CD14-positive monocyte (primary cell): Measurements from ENCODE around the gene ATP10D. TPM values are rescaled to one million over a fixed set of nuclear protein-coding genes. Genes with fewer than 3 reads are reported as not detected.

ENCODE experiments used
- DNase-seq, 3 donors: peaks; one replicate each; pipeline ENCODE4 v3.0.0-alpha.2; 2011 to 2022
- H2AFZ ChIP-seq: 2 replicates; pipeline ENCODE4 v1.6.0; 2012; ENCODE audit warnings: mild to moderate bottlenecking, low read depth, low read length, inconsistent platforms; ENCODE audit not compliant: insufficient read depth, poor library complexity, severe bottlenecking
- H3K27ac ChIP-seq, 2 donors: 1 replicate in 1 of 2; 2 replicates in 1 of 2; pipeline ENCODE4 v1.5.1; 2012 to 2013; ENCODE audit warnings: low read length in 2 of 2, control low read depth in 1 of 2, inconsistent platforms in 1 of 2, low read depth in 1 of 2, mild to moderate bottlenecking in 1 of 2
- H3K27me3 ChIP-seq, 2 donors: one replicate each; pipeline versions ENCODE4 v1.6.0 to v1.6.1; 2011 to 2013; ENCODE audit warnings: low read length in 2 of 2; ENCODE audit not compliant: control insufficient read depth in 2 of 2, insufficient read depth in 2 of 2
- H3K36me3 ChIP-seq, 2 donors: replicated peaks in 1 of 2; 1 replicate in 1 of 2; 2 replicates in 1 of 2; pipeline versions ENCODE4 v1.5.1 to v1.6.1; 2012 to 2013; ENCODE audit warnings: low read length in 2 of 2, control low read depth in 1 of 2, inconsistent platforms in 1 of 2, mild to moderate bottlenecking in 1 of 2; ENCODE audit not compliant: insufficient read depth in 2 of 2, control insufficient read depth in 1 of 2
- H3K4me1 ChIP-seq, 2 donors: 1 replicate in 1 of 2; 2 replicates in 1 of 2; pipeline versions ENCODE4 v1.5.1 to v1.6.1; 2012 to 2013; ENCODE audit warnings: low read length in 2 of 2, control low read depth in 1 of 2, inconsistent platforms in 1 of 2, mild to moderate bottlenecking in 1 of 2, moderate library complexity in 1 of 2; ENCODE audit not compliant: insufficient read depth in 2 of 2, control insufficient read depth in 1 of 2
- H3K4me2 ChIP-seq: replicated peaks from 2 replicates; pipeline ENCODE3; 2012; ENCODE audit warnings: low read length, moderate library complexity, mild to moderate bottlenecking; ENCODE audit not compliant: poor library complexity, severe bottlenecking; ENCODE audit errors: extremely low read depth
- H3K4me3 ChIP-seq, 3 experiments: fragments of 200-600 bp in 1 of 3; sonication (generic) in 1 of 3; replicated peaks in 1 of 3; 1 replicate in 2 of 3; 2 replicates in 1 of 3; pipeline ENCODE4 v1.5.1; 2011 to 2013; ENCODE audit warnings: low read length in 3 of 3, mild to moderate bottlenecking in 3 of 3, control low read depth in 2 of 3, low read depth in 2 of 3, inconsistent platforms in 1 of 3, moderate library complexity in 1 of 3
- H3K79me2 ChIP-seq: 2 replicates; pipeline ENCODE4 v1.6.0; 2012; ENCODE audit warnings: mild to moderate bottlenecking, control low read depth, inconsistent platforms, low read length, moderate library complexity; ENCODE audit not compliant: insufficient read depth
- H3K9ac ChIP-seq: 2 replicates; pipeline ENCODE4 v1.6.0; 2017; ENCODE audit warnings: low read length, mild to moderate bottlenecking; ENCODE audit not compliant: insufficient read depth, poor library complexity, severe bottlenecking
- H3K9me3 ChIP-seq, 2 donors: replicated peaks in 1 of 2; 1 replicate in 1 of 2; 2 replicates in 1 of 2; pipeline versions ENCODE4 v1.5.1 to v1.6.1; 2012 to 2013; ENCODE audit warnings: low read length in 2 of 2, control low read depth in 1 of 2; ENCODE audit not compliant: control insufficient read depth in 1 of 2, insufficient read depth in 1 of 2
- H4K20me1 ChIP-seq: 2 replicates; pipeline ENCODE4 v1.6.0; 2012; ENCODE audit warnings: mild to moderate bottlenecking, low read length, control low read depth, moderate library complexity; ENCODE audit not compliant: insufficient read depth
- H3K27ac Mint-ChIP-seq, 7 donors: one replicate each; pipeline ENCODE4 v1.8.0; 2020; ENCODE audit warnings: mild to moderate bottlenecking in 7 of 7, mixed read lengths in 7 of 7, moderate library complexity in 6 of 7, inconsistent platforms in 2 of 7
- H3K27me3 Mint-ChIP-seq, 3 donors: one replicate each; pipeline ENCODE4 v1.8.0; 2021 to 2022; ENCODE audit warnings: low read depth in 3 of 3, mild to moderate bottlenecking in 3 of 3, mixed read lengths in 3 of 3, moderate library complexity in 3 of 3, inconsistent platforms in 1 of 3
- H3K36me3 Mint-ChIP-seq, 2 donors: one replicate each; pipeline ENCODE4 v1.8.0; 2020; ENCODE audit warnings: mixed read lengths in 2 of 2, inconsistent platforms in 1 of 2, mild to moderate bottlenecking in 1 of 2
- H3K4me1 Mint-ChIP-seq: one replicate; pipeline ENCODE4 v1.8.0; 2020; ENCODE audit warnings: mild to moderate bottlenecking, mixed read lengths
- H3K4me3 Mint-ChIP-seq, 2 donors: one replicate each; pipeline ENCODE4 v1.8.0; 2020; ENCODE audit warnings: mild to moderate bottlenecking in 2 of 2, mixed read lengths in 2 of 2, moderate library complexity in 1 of 2
- H3K9me3 Mint-ChIP-seq, 7 donors: one replicate each; pipeline ENCODE4 v1.8.0; 2020 to 2022; ENCODE audit warnings: mixed read lengths in 7 of 7, mild to moderate bottlenecking in 6 of 7, moderate library complexity in 6 of 7, inconsistent platforms in 2 of 7
- WGBS: methylation state at CpG from one replicate; pipeline ENCODE4 v1.1.5; 2013; ENCODE audit warnings: missing lambda C conversion rate; ENCODE audit not compliant: insufficient coverage; 5-methylcytosine and 5-hydroxymethylcytosine counted together
- intact Hi-C, 2 donors: fragments of 100-400 bp; cut with micrococcal nuclease; formaldehyde crosslinking; loops; one replicate each; pipeline versions ENCODE4 v1.15.0 to v1.15.1; 2023
- polyA plus RNA-seq, 3 donors: library from polyadenylated mRNA; depleted of rRNA in 1 of 3; unstranded in 2 of 3; stranded (reverse) in 1 of 3; fragments of 300-500 nt in 2 of 3; fragments of >200 nt in 1 of 3; fragmentation: Illumina TruSeq in 2 of 3; gene quantifications; 1 replicate in 2 of 3; 2 replicates in 1 of 3; pipeline ENCODE4 v1.2.3, GENCODE V29; 2012 to 2021
- TF ChIP-seq, protein P1 (sequence below): fragments of 200-600 bp; IDR thresholded peaks from one replicate; pipeline ENCODE4 v1.8.0; 2022; ENCODE audit warnings: antibody characterized with exemption, mild to moderate bottlenecking

ATP10D gene
- polyA plus RNA-seq, 3 donors, result 8.4 to 16.9 (median 14.1) TPM

DNA sequence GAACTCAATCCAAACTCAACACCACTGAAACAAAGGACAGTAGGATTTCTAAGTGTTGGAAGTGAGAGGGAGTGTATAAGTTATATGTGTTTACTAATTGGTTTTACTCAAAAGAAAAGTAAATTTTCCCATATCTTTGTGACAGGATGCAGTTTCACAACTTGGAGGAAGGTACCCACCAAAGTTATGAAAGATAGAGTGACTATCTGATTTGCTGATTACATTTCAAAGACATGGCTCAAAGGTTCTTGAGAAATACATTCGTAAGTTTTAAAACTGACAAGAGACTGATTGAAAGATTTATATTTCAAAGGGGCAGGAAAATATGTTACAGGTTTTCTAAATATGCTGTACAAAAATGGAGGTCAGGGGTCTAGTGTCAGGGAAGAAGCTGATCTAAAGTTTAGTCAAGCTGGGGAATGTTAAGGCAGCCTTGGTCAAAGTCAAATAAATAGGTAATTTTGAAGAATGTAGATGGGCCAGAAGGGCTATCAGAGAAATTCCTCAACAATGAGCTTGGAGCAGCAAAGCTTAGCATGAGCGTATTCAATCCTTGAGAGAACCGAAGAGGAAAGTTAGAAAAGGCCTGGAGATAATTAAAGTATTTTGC lies 11.8 kb upstream of the ATP10D start:
- H3K36me3 ChIP-seq, result no peaks in the 10 kb centered on the region
- H3K4me2 ChIP-seq, result peak overlapping the region; percentile 24
- Mint-ChIP-seq H3K9me3 (peaks cover 0 to 2% (median 0%) of the 10 kb centered on the region in 7 donors), H3K4me1 (peaks cover 32% of the 10 kb centered on the region), H3K27ac (peak overlapping the region in 6 of 7 donors; percentile 43 to 79 (median 68)), H3K36me3 (no peaks in the 10 kb centered on the region), H3K4me3 (peak overlapping the region in 1 of 2 donors; percentile 12), H3K27me3 (no peaks in the 10 kb centered on the region)
- DNase-seq, result peak in 1 of 3 donors; percentile 12
- no peaks in the 10 kb centered on the region for H3K9me3 ChIP-seq
- WGBS, result 67% methylated on average over 3 of the region's 3 CpGs
- H3K4me3 ChIP-seq, result peak overlapping the region in 1 of 3 experiments; percentile 7
- intact Hi-C loops, result no loop called here
- no peaks in the 10 kb centered on the region for H3K27me3 ChIP-seq
- H3K27ac ChIP-seq, result peak overlapping the region in 1 of 2 donors; percentile 71
- no peaks in the 10 kb centered on the region for H4K20me1 ChIP-seq
- no peaks in the 10 kb centered on the region for H3K79me2 ChIP-seq
- H3K4me1 ChIP-seq, result peaks cover 12 to 30% of the 10 kb centered on the region in 2 donors
- H2AFZ ChIP-seq, result peak overlapping the region; percentile 48
- TF ChIP-seq, protein P1, sequence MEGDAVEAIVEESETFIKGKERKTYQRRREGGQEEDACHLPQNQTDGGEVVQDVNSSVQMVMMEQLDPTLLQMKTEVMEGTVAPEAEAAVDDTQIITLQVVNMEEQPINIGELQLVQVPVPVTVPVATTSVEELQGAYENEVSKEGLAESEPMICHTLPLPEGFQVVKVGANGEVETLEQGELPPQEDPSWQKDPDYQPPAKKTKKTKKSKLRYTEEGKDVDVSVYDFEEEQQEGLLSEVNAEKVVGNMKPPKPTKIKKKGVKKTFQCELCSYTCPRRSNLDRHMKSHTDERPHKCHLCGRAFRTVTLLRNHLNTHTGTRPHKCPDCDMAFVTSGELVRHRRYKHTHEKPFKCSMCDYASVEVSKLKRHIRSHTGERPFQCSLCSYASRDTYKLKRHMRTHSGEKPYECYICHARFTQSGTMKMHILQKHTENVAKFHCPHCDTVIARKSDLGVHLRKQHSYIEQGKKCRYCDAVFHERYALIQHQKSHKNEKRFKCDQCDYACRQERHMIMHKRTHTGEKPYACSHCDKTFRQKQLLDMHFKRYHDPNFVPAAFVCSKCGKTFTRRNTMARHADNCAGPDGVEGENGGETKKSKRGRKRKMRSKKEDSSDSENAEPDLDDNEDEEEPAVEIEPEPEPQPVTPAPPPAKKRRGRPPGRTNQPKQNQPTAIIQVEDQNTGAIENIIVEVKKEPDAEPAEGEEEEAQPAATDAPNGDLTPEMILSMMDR, result no peak
- no peak overlapping the region for H3K9ac ChIP-seq

- Mint-ChIP-seq H3K27ac (no peak overlapping the region), H3K36me3 (no peaks in the 10 kb centered on the region), H3K4me1 (peaks cover 32% of the 10 kb centered on the region), H3K9me3 (peaks cover 0 to 2% (median 0%) of the 10 kb centered on the region in 7 donors), H3K27me3 (no peaks in the 10 kb centered on the region), H3K4me3 (no peak overlapping the region)
- no peaks in the 10 kb centered on the region for H3K27me3 ChIP-seq
- H3K4me1 ChIP-seq, result peaks cover 12 to 30% of the 10 kb centered on the region in 2 donors
- no peaks in the 10 kb centered on the region for H4K20me1 ChIP-seq
- no peak overlapping the region for H3K27ac ChIP-seq
- WGBS, result no CpG with 5 or more reads among the region's 4 CpGs
- intact Hi-C loops, result no loop called here
- H3K4me3 ChIP-seq, result no peak overlapping the region
- TF ChIP-seq, protein P1, result no peak
- H3K79me2 ChIP-seq, result no peaks in the 10 kb centered on the region
- no peak overlapping the region for H3K4me2 ChIP-seq
- no peak overlapping the region for H3K9ac ChIP-seq
- H3K36me3 ChIP-seq, result no peaks in the 10 kb centered on the region
- DNase-seq, result no peak
- no peaks in the 10 kb centered on the region for H3K9me3 ChIP-seq
- no peak overlapping the region for H2AFZ ChIP-seq
These were observed 10.3 kb upstream of the ATP10D start for GRCh38 chr4:47474799-47475198.
